ENCODE measurements around the gene SGTA. TPM values are rescaled to one million over a fixed set of nuclear protein-coding genes. Genes with fewer than 3 reads are reported as not detected.
"Not testable (repeated sequence)": the region's sequence is repeated elsewhere in the genome, so short reads cannot be mapped to it uniquely, and the experiment has no call there.

Gene SGTA
- total RNA-seq, 1 experiment from 2014 or later, result 87.9 TPM

GRCh38 chr19:2726904-2727639 is 56.0 kb downstream of the SGTA start:
- DNase-seq (ENCODE audit: low read depth), result peak; percentile 66

DNA sequence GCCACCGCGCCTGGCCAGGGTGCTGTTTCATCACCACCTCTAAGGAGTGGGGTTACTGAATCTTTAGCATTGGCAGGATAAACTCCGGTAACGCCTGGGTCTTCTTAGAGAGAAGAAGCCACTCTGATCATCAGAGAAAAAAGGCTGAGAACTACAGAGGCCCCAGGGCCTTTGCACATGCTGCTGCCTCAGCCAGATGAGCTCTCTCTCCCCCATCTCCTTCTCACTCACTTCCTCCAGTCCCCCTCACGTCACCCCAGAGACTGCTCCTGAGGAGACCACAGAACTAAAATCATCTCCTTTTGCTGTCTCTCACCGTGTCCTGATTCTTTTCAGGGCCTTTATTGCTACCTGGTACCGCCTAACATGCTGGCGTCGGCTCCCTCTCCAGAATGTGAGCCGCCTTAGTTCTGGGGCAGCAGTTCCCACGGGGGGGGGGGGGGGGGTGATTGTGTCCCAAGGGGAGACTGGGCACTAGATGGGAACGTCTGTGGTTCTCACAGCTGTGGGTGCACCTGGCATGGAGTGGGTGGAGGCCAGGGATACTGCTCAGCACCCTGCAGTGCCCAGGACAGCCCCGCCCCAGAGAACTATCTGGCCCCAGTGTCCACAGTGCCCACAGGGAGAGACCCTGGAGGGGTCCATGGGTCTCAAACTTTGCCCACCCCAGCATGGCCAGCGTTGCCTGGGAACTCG is 56.8 kb downstream of the SGTA start:
- DNase-seq (ENCODE audit: low read depth), result no peak

- no peak for DNase-seq (ENCODE audit: low read depth)
These were observed 58.9 kb downstream of the SGTA start for GRCh38 chr19:2724148-2724557.

DNA sequence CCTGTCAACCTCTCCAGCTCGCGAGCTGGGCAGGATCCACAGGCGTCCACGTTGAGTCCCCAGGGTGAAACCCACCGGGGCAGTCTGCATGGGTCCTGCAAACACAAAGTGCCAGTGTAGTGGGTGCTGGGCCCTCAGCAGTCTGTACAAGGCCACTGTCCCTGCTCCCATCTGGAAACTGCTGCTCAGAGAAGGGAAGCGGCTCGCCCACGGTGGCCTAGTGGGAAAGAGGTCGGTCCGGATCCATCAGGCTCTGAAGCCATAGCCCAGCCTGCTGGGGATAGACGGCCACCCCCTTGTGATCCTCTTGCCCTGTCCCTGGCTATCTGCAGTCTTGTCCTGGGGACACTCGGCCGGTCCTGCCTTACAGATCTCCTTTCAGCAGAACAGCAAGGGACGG is 59.3 kb downstream of the SGTA start:
- DNase-seq (ENCODE audit: low read depth), result no peak

GRCh38 chr19:2723345-2723715 is 59.7 kb downstream of the SGTA start:
- DNase-seq (ENCODE audit: low read depth), result no peak

DNA sequence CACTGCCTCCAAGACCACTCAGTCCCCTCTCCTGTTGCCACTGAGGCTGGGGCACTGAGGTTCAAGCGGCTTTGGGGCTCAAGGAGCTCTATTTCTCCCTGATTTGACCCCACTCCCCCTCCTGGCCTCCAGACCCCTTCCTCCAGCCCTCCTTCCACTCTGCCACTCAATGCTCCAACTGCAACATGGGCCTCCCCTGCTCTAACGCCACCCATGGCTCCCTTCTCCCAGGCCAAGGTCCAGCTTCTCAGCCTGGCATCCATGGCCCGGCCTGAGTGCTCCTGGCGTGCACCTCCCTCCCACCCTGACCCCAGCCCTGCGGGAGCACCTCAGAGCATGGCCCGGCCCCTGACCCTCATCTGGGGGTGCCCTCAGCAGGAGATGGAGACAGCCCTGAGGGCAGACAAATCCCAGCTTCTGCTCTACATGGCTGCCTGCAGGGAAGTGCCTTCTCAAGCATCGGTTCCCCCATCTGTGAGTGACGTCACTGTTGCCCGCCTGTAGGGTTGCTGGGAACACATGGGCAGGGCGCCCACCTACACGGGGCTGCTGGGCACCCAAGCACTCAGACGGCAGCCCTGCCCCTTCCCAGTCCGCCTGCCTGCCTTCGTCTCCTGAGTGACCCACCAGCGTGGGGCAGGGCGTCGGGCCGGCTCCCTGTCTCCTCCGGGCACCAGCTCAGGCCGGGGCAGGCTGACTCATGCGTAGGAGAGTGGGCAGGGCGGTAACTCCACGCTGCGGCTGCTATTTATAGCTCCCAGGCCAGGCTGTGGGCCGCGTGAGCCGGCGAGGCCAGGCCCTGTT is 60.3 kb downstream of the SGTA start:
- peak; percentile 86 for DNase-seq (ENCODE audit: low read depth)

GRCh38 chr19:2721570-2722540 is 61.2 kb downstream of the SGTA start:
- DNase-seq (ENCODE audit: low read depth), result no peak

DNA sequence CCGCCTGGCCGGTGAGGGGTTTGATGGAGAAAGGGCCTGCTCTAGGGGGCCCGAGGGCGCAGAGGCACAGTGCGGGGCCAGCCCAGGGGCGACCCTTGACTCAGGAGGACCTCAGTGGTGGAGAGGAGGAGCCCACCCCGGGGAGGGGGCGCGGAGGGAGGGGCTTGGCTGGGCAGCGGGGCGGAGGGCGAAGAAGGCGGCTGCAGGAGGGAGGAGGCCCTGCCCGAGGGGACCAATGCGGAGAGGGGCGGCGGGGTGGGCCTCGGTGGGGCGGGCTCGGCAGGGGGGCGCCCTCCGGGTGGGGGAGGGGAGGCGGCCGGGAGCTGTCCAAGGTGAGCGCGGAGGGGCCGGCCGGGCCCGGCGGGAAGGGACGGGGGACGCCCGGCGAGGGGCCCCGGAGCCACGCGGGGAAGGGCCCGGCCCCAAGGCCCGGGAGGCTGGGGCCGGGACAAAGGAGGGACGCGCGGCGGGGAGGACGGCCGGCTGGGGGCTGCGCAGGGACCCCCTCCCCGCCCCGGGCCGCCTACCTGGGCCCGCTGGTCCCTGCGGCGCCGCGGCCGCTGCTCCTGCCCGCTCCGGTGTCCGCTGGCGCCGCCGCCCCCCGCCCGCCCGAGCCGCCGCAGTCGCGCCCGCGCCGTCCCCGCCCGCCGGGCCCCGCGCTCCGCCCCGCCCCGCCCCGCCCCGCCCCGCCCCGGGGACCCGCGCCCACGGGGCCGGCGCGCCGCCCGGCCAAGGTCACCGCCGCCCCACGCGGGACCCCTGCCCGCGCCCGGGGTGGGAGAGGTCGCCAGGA is 62.1 kb downstream of the SGTA start, which contains the start of gene DIRAS1:
DIRAS1 (minus strand) TSS at position 596 of the 793 bp plus-strand sequence. CDS start 3,566 bp downstream, outside the sequence.
- no peak for DNase-seq (ENCODE audit: low read depth)

DNA sequence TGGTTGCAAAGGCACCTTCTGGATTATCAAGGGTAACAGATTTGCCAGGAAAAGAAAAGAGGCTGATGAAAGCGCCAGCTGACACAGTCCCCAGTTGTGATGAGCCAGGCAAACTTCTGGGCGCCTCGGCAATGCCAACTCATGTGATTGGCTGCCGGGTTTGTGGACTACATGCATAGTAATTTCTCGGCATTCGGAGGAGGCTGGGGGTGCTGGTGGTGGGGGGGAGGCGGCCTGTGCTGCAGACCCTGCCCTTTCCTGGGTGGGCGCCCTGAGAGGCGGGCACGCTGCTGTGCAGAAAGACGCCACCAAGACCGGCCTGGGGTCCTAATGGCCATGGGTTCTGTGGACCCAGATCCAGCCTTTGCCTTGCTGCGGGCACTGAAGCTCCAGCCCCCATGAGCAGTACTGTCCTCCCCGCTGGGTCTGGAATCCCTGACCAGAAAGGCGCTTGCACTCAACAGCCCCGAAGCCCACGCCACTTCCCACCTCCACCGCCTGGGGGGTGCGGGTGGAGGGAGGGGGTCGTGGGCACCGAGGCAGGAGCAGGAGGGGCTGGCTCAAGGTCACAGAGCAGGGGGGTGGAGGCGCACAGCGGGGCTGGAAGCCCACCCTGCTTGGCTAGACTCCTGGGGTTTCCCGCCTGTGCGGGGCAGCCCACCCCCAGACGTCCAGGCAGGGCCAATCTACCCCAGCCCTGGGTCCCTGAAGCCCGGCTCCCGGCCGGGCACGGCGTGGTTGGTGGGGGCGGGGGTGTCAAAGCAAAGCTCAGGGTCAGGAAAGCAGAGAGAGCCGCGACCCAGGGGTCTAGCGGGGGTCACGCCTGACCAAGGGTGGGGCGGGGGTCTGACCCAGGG is 62.9 kb downstream of the SGTA start:
- peak; percentile 52 for DNase-seq (ENCODE audit: low read depth)

GRCh38 chr19:2719232-2719735 is 63.8 kb downstream of the SGTA start:
- DNase-seq (ENCODE audit: low read depth), result no peak

DNA sequence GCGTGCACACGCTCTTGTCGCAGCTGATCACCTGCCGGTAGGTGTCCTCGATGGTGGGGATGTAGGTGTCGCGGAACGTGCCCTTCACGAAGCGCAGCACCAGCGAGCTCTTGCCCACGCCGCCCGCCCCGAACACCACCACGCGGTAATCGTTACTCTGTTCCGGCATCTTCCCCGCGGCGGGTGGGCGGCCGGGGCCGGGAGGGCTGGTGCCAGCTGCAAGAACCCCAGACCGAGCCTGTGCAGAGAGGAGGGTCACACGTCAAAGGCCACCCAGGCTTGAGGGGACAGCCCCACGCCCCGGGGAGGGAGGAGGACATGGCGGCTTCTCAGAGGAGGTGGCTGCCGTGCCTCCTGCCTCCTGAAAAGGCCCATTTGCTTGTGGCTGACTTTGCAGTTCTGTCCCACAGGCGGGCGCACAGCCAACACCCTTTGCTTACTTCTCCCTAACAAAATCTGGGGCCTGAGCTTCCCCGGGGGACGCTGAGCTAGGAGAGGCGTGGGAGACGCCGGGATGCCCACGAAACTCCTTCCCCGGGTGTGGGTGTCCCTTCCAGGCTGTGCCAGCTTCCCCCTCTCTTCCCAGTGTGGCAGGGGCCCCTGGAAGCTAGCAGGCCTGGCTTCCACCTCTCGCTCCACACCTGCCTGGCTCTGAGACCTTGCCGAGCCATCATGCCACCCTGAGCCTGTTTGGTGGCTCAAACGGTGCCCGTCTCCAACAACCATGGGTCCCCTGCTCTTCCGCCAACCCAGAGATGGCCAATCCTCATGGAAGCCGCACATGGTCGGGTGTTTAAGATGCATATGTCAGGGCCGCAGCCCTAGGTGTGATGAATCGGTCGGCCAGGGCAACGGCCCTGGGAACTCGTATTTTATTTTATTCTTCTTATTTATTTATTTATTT is 65.2 kb downstream of the SGTA start:
- no peak for DNase-seq (ENCODE audit: low read depth)

GRCh38 chr19:2716722-2717637 is 66.1 kb downstream of the SGTA start:
- no peak for DNase-seq (ENCODE audit: low read depth)

- no peak for DNase-seq (ENCODE audit: low read depth)
These were observed 66.8 kb downstream of the SGTA start for GRCh38 chr19:2716275-2716650.

GRCh38 chr19:2715470-2716274 is 67.4 kb downstream of the SGTA start:
- no peak for DNase-seq (ENCODE audit: low read depth)

DNA sequence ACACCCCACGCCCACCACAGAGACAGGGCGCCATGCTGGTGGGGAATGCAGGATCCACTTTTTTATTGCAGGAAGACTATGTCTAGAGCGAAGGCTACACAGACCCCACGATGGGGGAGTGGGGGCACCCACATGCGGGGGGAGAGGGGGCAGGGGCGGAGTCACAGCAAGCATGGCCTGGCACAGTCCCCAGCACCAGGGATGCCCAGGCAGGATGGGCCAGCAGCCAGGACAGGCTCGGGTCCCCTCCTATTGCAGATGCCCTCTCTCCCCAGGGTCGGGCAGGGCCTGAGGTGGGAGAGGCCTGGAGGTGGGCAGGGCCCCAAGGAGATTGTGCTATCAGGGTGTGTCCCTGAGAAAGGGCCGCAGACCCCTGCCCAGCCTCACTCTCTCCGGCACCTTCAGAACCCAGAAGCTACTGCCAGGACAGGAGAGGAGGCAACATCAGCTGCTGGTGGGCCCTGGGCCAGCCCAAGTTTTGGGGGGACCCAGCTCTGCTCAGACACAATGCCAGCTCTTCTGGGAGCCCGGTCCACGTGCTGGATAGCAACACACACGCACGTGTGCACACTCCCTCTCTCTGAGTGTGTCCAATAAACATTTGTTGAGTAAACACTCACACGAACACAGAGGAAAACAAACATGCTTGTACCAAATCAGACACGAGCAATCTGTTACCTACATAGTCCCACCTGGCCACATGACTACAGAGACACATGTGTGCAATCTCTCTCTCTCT is 68.4 kb downstream of the SGTA start:
- no peak for DNase-seq (ENCODE audit: low read depth)

DNA sequence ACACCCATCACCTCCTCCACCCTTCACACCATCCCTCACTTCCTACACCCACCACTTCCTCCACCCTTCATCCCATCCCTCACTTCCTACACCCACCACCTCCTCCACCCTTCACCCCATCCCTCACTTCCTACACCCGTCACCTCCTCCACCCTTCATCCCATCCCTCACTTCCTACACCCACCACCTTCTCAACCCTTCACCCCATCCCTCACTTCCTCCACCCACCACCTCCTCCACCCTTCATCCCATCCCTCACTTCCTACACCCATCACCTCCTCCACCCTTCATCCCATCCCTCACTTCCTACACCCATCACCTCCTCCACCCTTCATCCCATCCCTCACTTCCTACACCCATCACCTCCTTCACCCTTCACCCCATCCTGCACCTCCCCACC is 69.0 kb downstream of the SGTA start:
- not testable (repeated sequence) for DNase-seq (ENCODE audit: low read depth)

Data from M059J (cell line).